Hepatocyte (in vitro differentiated cells): ENCODE measurements around the gene NECAB2. TPM values are rescaled to one million over a fixed set of nuclear protein-coding genes. Genes with fewer than 3 reads are reported as not detected.

ENCODE experiments used
- DNase-seq: peaks from one replicate; pipeline ENCODE4 v3.0.0-alpha.2; 2016; ENCODE audit warnings: low spot score
- H2AFZ ChIP-seq: fragments of 200-600 bp; sonication (generic); 2 replicates; pipeline ENCODE4 v1.6.0; 2016; ENCODE audit warnings: antibody characterized with exemption, mild to moderate bottlenecking
- H3K27ac ChIP-seq: fragments of 200-600 bp; sonication (generic); 2 replicates; pipeline ENCODE4 v1.5.1; 2016; ENCODE audit warnings: mild to moderate bottlenecking
- H3K27me3 ChIP-seq: fragments of 200-600 bp; sonication (generic); 2 replicates; pipeline ENCODE4 v1.6.1; 2016
- H3K36me3 ChIP-seq: fragments of 200-600 bp; sonication (generic); replicated peaks from 2 replicates; pipeline ENCODE4 v1.5.1; 2016; ENCODE audit warnings: low read depth; ENCODE audit not compliant: insufficient read depth
- H3K4me1 ChIP-seq: fragments of 200-600 bp; sonication (generic); 2 replicates; pipeline ENCODE4 v1.5.1; 2016; ENCODE audit warnings: mild to moderate bottlenecking, moderate library complexity; ENCODE audit not compliant: insufficient read depth
- H3K4me2 ChIP-seq: fragments of 200-600 bp; sonication (generic); 2 replicates; pipeline ENCODE4 v1.6.0; 2016
- H3K4me3 ChIP-seq: fragments of 200-600 bp; sonication (generic); 2 replicates; pipeline ENCODE4 v1.5.1; 2016; ENCODE audit warnings: mild to moderate bottlenecking
- H3K79me2 ChIP-seq: fragments of 200-600 bp; sonication (generic); 2 replicates; pipeline ENCODE4 v1.6.0; 2017; ENCODE audit warnings: mild to moderate bottlenecking
- H3K9me2 ChIP-seq: fragments of 200-600 bp; sonication (generic); replicated peaks from 2 replicates; pipeline ENCODE4 v1.6.0; 2017; ENCODE audit warnings: mild to moderate bottlenecking; ENCODE audit not compliant: insufficient read depth
- H3K9me3 ChIP-seq: fragments of 200-600 bp; sonication (generic); 2 replicates; pipeline ENCODE4 v1.5.1; 2016; ENCODE audit warnings: low read depth, mild to moderate bottlenecking
- H4K20me1 ChIP-seq: fragments of 200-600 bp; sonication (generic); 2 replicates; pipeline ENCODE4 v1.6.0; 2016; ENCODE audit warnings: mild to moderate bottlenecking; ENCODE audit not compliant: insufficient read depth, poor library complexity, severe bottlenecking
- CTCF ChIP-seq: fragments of 200-600 bp; sonication (generic); IDR thresholded peaks from 2 replicates; pipeline ENCODE4 v1.5.1; 2016; ENCODE audit warnings: antibody characterized with exemption, mild to moderate bottlenecking; ENCODE audit not compliant: poor library complexity
- EZH2 ChIP-seq: fragments of 200-600 bp; sonication (generic); IDR thresholded peaks from 2 replicates; pipeline ENCODE4 v1.6.1; 2016; ENCODE audit warnings: antibody characterized with exemption, mild to moderate bottlenecking, borderline replicate concordance
- EZH2phosphoT487 ChIP-seq: fragments of 200-600 bp; sonication (generic); IDR thresholded peaks from one replicate; pipeline ENCODE4 v1.6.1; 2018; ENCODE audit warnings: antibody characterized with exemption, mild to moderate bottlenecking, low read depth, moderate library complexity; ENCODE audit not compliant: unreplicated experiment, severe bottlenecking
- WGBS: methylation state at CpG from one replicate; pipeline ENCODE4 v1.1.6; 2016; ENCODE audit warnings: low lambda C conversion rate; ENCODE audit errors: missing lambda C conversion rate; 5-methylcytosine and 5-hydroxymethylcytosine counted together
- polyA plus RNA-seq: library from polyadenylated mRNA; unstranded; fragments of >200 nt; fragmentation: Nextera tagmentation; extraction: Ambion mirVana; gene quantifications from 2 replicates; pipeline ENCODE4 v1.2.1, GENCODE V29; 2016
- total RNA-seq: library from RNA; depleted of rRNA; stranded (reverse); fragments of >200 nt; gene quantifications from 2 replicates; pipeline ENCODE4 v1.2.3, GENCODE V29; 2014

Gene NECAB2
- total and polyA plus RNA-seq, 2 experiments from 2014 or later: 1.1 TPM; not detected in 1

GRCh38 chr16:83935005-83935857 is 32.8 kb upstream of the NECAB2 start:
- no peak overlapping the region for H2AFZ ChIP-seq
- H3K27ac ChIP-seq: no peak overlapping the region
- no peak for TF ChIP-seq EZH2
- no peak for TF ChIP-seq EZH2phosphoT487
- TF ChIP-seq CTCF: no peak
- no peaks in the 10 kb centered on the region for H3K36me3 ChIP-seq
- no peaks in the 10 kb centered on the region for H3K4me1 ChIP-seq
- no peaks in the 10 kb centered on the region for H3K79me2 ChIP-seq
- no peaks in the 10 kb centered on the region for H3K9me3 ChIP-seq
- H3K4me2 ChIP-seq: no peak overlapping the region
- DNase-seq: no peak
- H3K4me3 ChIP-seq: no peak overlapping the region
- no peaks in the 10 kb centered on the region for H4K20me1 ChIP-seq
- H3K9me2 ChIP-seq: no peaks in the 10 kb centered on the region
- 93% methylated on average over 29 of the region's 30 CpGs for WGBS
- no peaks in the 10 kb centered on the region for H3K27me3 ChIP-seq

GRCh38 chr16:83935858-83936255 is 32.2 kb upstream of the NECAB2 start:
- no peaks in the 10 kb centered on the region for H3K27me3 ChIP-seq
- DNase-seq: no peak
- H2AFZ ChIP-seq: no peak overlapping the region
- H3K27ac ChIP-seq: no peak overlapping the region
- TF ChIP-seq EZH2 (no peak), CTCF (no peak), EZH2phosphoT487 (no peak)
- H4K20me1 ChIP-seq: no peaks in the 10 kb centered on the region
- 92% methylated on average over 9 of the region's 10 CpGs for WGBS
- H3K9me2 ChIP-seq: no peaks in the 10 kb centered on the region
- H3K4me2 ChIP-seq: no peak overlapping the region
- H3K36me3 ChIP-seq: no peaks in the 10 kb centered on the region
- no peaks in the 10 kb centered on the region for H3K4me1 ChIP-seq
- H3K9me3 ChIP-seq: no peaks in the 10 kb centered on the region
- H3K4me3 ChIP-seq: no peak overlapping the region
- H3K79me2 ChIP-seq: no peaks in the 10 kb centered on the region

DNA sequence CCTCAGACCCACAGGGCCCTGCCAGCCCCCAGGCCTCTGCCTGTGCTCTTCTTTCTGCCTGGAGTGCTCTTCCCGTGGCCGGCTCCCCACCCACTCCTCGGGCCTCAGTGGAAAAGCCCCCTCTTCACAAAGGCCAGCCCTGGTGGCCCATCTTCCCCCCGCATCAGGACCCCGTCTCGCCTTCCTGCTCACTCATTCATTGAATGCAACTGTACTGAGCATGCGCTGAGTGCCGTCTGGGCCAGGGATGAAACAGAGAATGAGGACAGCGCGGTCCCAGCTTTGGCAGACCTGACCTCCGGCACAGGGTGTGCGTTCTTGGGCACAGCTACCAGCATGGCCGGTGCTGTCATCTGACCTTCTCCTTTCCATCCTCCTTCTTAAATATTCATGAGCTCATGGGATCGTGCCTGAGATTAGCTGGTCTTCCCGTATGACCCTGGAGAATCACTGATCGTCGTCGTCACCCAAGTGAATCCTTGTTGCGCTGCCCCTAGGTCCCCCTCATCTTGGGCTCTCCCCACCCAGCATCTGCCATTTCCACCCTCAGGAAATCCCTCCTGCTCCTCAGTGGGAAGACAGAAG is 31.4 kb upstream of the NECAB2 start:
- no peaks in the 10 kb centered on the region for H3K9me2 ChIP-seq
- DNase-seq: no peak
- H4K20me1 ChIP-seq: no peaks in the 10 kb centered on the region
- H2AFZ ChIP-seq: no peak overlapping the region
- no peak overlapping the region for H3K4me3 ChIP-seq
- no peaks in the 10 kb centered on the region for H3K79me2 ChIP-seq
- H3K27me3 ChIP-seq: no peaks in the 10 kb centered on the region
- no peaks in the 10 kb centered on the region for H3K9me3 ChIP-seq
- H3K4me2 ChIP-seq: no peak overlapping the region
- H3K27ac ChIP-seq: no peak overlapping the region
- 92% methylated on average over 18 of the region's 19 CpGs for WGBS
- H3K36me3 ChIP-seq: no peaks in the 10 kb centered on the region
- TF ChIP-seq EZH2: no peak
- no peak for TF ChIP-seq CTCF
- no peak for TF ChIP-seq EZH2phosphoT487
- no peaks in the 10 kb centered on the region for H3K4me1 ChIP-seq
